ENCODE measurements around the gene TNFAIP8.

TNFAIP8 gene

DNA sequence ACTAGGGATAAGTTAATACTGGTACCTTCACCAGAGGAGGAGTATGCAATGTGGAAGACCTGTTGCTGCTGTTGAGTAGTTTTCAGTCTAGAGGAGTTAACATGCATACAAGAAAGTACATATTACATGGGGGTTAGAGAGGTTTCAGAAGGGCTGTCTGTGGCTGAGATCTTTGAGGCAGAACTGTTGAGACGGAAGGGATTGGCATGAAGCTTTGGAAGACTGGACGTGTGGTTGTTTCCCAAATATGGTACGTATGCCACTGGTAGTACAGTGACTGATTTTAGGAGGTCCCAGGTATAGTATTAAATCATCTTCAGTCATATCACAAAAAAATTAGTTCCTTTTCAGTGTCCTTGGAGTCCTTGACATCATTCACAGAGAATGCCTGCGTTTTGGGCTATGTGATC is 17.6 kb downstream of the TNFAIP8 start:
- DNase-seq = no peak

DNA sequence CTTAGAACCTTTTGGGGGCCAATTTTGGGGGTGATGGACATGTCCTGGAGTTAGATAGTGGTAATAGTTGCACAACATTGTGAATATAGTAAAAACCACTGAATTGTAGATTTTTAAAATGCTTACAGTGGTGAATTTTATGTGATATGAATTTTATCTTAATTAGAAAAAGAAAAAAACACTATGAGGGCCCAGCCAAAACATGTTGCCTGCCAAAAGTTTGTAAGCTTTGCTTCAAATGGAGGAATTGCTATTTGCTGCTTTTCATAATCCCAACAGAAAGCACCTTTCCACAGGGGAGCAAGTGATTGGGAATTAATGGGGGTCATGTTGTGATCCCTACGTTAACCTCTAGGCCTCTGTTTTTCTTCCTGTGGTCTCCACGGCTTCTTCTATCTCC is 19.1 kb downstream of the TNFAIP8 start:
- DNase-seq = no peak

DNA sequence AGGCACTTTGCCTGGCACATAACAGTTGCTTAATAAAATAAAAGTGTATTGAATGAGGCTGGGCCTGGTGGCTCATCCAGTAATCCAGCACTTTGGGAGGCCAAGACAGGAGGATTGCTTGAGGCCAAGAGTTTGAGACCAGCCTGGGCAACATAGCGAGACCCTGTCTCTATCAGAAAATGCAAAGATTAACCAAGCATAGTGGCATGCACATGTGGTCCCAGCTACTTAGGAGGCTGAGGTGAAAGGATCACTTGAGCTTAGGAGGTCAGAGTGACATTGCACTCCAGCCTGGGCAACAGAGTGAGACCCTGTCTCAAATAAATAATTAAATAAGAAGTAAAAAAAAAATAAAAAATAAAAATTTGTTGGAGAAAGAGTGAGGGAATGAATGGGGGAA is 21.2 kb downstream of the TNFAIP8 start:
- no peak for DNase-seq

DNA sequence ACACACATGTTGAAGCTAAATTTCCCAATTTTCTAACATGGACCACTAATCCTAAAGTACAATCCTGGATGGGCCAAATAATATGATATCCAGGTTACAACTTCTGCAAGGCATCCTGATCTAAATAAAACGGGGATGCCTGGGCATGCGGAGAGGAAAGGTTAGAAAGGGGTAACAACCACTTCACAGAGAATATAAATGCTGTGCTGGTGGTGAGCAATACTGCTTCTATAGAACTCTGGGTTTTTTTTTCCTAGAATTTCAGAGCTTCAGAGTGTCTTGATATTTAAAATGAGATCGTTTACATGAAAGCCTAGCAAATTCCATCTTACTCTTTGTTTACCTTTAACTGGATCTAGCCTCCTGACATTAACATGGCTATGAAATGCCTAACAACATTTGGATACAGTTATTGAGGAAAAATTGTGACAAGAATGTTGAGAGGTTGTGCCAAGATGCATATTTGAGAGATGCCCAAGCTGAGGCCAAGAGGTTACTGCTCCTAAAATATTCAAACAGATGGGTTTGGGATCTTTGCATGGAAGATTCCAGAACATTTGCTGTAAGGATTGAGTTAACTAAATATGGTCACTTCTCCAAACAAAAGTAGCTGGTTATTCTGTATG is 22.4 kb downstream of the TNFAIP8 start:
- no peak for DNase-seq

DNA sequence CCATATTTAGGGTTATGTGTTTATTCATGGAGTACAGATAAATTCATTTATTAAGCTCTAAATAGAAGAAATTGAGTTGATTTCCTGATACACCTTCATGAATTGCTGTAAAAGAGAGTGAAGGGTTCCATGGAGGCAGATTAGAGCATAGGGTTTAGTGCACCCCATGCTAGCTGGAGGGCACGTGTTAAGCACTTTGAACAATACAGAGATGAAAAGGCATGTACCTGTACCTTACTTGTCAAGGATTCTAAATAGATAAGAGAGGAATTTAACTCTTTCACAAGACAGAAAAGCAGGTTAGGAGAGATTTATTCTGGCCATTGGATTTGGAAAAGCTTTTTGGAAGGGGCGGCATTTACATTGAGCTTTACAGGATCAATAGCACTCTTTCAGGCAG is 23.3 kb downstream of the TNFAIP8 start:
- DNase-seq = no peak

DNA sequence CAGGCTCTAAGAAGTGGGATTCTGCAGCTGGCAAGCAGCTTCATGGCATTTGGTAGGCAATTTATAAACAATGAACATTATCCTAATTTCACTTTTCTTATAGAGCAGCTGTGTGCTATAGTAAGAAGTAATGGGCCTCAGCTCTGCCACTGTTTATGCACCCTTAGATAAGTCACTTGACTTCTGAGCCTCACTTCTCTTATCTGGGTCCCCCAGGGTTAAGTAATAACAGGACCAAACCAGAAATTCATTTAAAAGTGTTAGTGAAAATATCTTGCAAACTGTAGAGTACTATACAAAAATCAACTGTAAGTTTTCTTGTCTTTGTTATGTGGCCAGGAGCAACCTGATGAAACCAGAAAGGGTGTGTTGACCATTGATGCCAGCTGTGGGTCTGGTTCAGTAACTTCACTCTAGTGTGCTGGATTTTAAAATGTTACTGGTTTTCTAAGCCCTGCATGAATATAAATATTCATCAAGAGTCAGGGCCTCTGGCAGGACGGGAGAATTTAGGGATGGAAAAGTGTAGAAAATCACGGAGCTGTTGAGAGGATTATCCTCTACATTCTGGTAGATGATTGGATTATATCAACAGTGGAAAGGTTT is 24.2 kb downstream of the TNFAIP8 start:
- no peak for DNase-seq

DNA sequence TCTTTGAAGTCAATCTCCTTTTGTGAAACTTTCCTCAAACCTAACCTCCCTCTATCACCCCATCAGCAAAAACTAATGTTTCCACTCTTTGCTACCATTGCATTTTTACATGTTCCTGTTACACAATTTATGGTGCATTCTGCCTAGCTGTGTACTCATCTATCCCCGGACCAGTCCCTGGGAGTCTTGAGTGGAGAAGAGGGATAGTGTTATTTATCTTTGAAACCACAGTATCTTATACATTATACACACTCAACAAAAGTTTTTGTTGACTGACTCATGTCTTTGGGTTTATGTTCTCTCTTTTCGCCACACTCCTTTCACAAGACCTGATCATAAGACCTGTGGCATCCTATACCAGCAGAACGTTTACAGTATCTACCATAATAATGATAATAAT is 26.4 kb downstream of the TNFAIP8 start:
- DNase-seq = no peak

DNA sequence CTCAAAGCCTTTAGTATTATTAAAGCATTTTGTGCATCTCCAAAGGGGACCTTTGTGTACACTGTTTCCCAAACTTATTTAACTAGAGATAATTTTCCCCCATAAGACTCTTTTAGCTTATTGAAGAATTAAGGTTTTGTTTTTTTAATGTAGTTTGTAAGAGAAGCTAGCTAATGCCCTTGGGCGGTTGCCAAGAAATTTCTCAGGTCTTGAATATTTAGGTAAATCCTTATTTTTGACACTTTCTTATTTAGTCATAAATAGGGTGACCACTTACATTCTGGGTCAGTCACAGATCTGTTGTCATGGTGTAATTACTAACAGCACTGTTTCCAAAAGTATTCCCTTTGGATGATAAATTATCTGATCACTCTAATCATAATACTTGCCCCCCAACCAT is 27.2 kb downstream of the TNFAIP8 start:
- DNase-seq = no peak

DNA sequence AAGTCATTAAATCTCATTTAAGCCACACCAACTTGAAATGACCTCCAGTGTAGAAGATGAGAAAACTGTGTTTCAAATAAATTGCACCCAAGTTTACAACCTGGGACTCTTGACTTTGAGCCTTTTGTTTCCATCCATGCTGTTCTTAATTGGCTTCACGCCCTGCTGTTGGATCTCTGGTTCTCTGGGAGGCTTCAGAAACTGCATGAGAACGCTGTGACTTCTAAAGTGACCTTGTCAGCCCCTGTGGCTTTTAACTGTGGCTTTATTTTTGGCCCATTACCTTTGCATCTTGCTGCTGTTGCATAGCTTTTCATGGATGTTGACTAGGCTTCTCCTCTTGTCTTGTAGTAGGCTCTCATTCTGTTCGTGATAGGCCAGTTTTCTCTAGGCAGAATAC is 29.3 kb downstream of the TNFAIP8 start:
- no peak for DNase-seq

DNA sequence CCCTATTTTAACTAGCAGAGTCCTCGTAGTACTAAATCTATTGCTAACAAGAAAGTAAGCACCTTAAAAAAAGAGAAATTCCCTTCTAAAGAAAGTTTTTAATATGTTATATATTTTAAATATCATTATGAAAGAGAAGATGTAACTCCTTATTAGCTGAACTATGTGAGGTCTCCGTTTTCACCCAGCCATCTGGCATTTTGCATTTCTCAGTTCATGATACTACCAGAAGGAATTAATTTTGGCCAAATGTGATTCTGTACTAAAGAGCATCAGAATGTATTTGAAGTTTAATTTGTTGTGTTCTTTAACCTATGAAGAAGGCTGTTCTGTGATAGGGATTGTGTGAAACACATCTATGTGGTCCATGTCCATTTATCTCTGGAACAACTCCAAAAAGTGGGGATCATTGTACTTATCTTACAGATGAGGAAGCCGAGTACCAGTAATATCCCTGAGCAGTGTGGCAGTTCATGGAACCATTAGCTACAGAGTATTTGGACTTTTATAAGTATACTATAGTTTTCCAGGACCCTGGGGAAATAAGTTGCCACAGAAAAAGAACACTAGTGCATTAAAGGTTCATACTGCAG is 29.8 kb downstream of the TNFAIP8 start:
- DNase-seq = no peak

DNA sequence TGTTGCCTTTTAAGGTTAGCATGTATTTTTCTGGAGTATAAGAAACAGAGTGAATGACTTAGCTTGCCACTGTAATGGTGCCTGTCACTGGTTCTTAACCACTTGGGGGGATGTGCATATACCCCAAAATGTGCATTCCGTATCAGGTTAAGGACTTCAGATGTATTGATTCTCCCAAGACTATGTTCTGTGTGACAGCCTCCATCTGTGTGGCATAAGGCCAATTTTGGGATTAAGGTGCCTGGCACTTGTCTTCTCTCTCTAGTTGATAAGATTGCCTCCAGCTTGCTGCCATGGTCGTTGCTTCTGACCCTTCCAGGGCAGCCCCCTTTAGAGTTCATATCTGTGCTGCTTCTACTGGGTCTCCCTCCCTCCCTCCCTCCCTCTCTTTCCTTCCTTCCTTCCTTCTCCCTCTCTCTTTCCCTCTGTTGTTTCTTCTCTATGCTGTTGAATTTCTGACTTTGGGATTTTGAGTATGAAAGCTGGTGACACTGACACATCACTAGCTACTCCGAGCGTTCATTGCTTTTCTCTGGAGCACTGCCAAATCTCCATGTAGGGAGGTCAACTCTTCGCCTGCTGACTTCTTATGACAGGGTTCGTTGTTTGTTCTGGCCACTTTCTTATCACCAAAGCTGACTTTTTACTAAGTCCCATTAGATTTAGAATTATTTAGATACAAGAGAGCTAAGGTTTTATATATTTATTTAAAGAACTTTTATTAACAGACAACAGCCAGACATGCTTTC is 31.0 kb downstream of the TNFAIP8 start:
- no peak for DNase-seq

DNA sequence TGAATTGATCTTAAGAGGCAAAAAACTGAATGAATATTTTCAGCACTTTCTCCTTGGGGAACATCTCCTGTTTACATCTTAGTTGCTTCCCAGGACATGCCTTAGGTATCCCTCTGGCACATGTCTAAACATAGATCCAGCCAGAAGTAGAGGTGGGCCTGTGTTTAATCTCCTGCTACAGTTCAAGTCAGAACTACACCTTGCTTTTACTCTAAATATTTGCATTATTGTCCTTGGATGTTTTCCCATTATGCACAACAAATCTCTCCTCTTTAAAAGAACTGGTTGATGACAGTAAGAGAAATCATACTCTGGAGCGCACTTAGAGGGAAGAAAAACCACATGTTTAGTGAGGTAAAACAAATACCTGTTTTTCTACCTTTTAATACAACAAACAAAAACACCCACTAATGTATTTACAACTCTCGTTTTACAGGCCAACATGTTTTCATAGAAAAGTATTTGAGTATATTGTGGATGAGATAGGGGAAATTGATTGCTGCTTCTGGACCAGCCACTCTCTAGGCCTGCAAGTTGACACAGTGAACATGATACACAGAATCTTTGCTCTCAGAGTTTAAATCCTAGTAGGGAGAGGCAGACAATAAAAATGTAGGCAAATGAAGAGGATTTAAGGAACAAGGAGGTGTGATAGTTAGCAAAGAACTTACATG is 32.3 kb downstream of the TNFAIP8 start:
- DNase-seq = no peak

DNA sequence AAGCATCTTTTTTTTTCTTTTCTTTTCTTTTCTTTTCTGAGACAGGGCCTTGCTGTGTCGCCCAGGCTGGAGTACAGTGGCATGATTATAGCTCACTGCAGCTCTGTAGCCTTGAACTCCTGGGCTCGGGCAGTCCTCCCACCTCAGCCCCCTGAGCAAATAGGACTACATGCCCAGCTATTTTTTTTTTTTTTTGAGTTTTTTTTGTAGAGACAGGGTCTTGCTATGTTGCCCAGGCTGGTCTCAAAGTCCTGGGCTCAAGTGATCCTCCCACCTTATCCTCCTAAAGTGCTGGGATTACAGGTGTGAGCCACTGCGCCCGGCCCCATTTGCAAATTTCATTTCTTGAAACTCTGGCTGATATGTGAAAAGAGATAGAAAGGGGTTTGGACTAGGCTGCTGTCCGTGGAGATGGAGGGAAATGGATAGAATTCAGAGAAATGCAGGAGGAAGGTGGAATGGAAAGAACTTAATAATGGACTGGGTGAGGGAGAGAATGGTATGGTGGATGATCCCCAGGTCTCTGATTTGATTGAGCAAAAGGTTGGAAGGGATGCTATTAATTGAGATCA is 32.9 kb downstream of the TNFAIP8 start:
- no peak for DNase-seq

DNA sequence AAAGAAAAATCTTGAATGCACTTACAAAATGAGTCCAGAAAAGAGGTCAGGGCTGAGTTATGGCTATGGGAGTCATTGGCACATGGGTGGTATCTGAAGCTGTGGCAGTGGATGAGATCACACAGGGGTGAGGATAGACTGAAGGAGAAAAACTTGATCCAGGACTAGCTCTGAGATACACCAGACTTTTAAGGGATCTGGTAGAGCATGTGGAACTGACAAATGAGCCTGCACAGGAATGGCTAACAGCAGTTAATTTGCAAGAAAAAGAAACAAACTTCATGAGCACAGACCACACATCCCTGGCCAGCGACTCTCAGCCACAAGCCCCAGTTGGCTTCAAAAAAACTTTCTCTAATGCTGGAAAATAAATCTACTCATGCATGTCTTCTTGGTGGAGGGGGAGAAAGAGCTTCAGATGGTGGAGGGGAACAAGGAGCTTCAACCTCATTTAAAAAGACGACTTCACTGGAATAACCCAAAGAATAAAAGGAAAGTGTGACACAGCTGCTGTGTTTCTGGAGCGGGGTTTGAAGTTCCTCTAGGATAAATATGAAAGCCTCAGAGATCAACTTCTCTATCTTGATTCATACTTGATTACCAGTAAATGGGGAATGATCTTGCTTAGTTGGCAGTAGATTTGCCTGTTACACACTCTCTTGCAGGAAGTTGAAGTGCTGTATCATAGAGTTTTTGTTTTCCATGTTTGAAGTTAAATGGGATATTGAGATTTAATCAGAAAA is 33.6 kb downstream of the TNFAIP8 start:
- no peak for DNase-seq

DNA sequence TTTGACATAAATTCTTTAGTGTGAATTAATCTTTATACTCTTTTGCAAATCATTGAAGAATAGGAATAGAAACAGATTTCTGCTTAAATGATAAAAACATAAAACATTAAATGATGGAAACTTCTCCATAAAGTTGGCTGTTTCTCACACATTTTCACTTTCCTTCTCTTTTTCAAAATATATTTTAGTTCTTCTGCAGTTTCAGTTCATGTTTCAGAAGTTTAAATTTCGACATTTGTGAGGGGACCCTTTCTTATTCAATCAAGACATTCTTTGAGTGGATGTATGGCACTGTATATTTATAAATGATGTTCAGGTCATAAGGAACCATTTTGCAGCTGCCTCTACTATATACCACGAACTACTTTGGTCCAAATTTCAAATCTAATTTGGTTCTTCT is 34.6 kb downstream of the TNFAIP8 start:
- DNase-seq = no peak

DNA sequence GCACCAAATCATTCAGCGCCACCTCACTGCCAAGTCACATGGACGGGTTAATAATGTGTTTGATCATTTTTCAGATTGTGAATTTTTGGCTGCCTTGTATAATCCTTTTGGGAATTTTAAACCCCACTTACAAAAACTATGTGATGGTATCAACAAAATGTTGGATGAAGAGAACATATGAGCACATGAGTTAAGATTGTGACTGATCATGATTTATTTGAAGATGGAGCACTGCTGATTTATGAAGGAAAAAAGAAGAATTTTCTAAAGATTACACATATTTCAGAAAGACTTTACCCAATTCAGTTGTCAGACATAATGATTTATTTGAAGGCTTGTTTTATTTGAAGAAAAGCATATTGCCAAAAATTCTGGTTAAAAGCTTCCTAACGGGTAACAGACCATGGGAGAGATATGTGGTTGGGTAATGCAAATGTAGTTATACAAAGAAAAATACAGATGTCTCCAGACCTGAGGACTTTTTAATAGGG is 37.4 kb downstream of the TNFAIP8 start:
- DNase-seq = no peak

DNA sequence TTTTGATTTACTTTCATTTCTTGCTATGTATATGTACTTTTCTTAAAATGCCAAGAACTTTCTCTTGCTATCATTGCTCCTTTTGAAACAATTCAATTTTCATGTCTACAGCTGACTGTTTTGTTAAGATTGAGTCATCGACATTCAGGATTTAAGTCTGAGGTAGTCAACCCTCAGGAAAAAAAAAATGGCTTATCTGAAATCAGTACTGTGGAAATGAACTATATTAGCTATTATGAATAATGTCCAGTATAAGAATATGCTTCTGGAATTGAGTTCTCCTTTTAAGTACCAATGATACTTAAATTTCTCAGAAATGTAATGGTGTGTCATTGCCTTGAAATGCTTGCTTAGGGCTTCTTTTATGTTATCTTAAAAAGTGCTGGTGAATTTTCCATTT is 37.9 kb downstream of the TNFAIP8 start:
- DNase-seq = no peak

DNA sequence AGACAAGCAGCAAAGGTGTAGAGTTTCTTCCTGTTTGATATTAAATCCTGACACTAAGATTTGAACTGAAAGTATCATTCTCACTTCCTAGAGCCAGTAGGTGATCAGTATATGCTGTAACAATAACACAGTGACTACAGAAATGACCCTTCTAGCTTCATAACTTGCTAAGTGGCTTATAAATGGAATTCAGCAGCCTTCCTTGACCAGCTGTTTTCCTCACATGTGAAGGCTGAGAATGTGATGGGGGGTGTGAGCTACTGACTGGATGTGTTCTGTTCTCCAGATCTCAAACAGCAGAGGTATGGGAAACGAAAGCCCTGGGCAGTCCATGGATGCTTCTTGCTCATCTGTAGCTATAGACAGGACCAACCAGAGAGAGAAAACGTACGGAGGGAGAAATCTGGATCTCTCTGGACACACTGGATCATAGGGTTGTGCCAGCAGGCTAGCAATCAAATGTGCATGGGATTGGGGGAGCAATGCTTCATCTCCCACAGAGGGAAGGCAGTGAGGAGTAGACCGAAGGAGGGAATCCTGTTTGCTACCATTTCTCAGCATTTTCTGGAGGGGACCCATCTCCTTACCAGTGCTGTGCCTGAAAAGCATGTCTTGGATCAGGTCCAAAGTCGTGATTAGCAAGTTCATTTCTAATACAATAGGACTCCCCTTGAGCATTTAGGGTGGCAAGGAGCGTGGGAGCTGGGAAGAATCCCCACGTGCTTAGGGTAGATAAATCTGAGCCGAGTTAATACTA is 39.4 kb downstream of the TNFAIP8 start:
- no peak for DNase-seq

DNA sequence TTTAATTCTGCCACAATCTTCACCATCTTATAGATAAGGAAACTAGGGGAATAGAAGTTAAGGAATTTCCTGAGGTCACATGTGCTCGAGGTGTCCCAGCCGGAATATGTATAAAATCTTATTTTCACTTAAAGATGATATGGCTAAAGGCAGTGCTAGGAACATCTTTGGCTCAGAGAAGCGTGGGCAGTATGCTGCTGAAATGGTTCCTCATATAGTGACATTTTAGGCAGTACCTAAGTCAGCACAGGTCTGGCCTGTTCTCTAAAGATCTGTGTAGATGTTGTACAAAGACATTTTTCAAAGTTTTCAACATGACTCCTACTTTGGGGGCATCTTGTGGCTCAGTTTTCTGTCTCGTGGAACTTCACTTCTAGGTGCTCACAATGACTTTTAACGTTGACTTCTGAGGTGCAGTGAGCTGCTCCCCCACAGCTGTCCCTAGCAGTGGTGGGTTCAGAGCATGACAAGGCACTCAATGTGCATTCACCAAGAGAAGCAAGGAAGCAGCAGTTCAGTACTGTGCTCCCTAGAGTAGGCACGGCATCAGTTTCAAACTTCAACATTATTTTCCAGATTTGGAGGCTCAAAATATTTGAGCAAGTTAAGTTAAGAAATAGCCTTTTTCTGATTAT is 40.3 kb downstream of the TNFAIP8 start:
- DNase-seq = no peak

DNA sequence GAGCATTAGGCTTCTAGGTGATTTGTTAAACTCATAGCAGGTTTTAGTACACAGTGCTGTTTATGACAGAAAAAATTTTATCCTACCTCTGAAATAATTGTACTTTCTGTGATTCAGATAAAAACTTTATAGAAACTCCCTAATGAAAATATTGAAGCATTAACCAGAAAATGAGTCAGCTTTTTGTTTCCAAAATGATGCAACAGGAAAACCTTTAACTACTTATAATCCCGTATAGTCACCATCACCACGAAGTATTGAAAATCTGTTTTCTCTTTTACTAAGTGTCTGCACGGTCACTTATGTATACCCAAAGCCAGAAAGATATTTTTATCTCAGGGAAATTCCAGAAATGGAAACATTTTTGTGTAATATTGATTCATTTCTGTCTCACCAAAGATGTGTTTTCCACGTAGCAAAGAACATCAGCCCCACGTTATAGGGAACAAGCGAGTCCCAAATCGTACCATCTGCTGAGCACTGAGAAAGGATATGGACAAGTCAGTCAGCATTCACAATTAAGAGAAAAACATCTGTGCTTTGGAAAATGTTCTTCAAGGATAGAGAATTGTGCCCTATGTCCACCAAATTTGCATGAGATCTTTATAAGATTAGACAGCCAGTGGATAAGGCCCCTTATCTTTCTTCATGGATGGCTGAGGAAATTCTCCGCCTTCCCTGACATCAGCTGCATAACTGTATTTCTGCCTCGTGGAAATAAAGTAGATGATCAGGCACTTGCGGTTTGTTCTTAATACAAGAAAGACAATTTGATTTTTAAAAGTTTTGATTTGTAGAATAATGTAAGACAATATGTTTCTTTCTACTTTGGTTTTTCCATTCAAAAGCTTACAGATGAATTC is 41.9 kb downstream of the TNFAIP8 start:
- DNase-seq = no peak

Data from DMS79 treated with DMSO at 0.1 percent for 48 hours (cell line).